ENCODE measurements around the gene MIPOL1. TPM values are rescaled to one million over a fixed set of nuclear protein-coding genes. Genes with fewer than 3 reads are reported as not detected.

MIPOL1 gene
- total RNA-seq, 1 experiment from 2014 or later = 18.7 TPM

DNA sequence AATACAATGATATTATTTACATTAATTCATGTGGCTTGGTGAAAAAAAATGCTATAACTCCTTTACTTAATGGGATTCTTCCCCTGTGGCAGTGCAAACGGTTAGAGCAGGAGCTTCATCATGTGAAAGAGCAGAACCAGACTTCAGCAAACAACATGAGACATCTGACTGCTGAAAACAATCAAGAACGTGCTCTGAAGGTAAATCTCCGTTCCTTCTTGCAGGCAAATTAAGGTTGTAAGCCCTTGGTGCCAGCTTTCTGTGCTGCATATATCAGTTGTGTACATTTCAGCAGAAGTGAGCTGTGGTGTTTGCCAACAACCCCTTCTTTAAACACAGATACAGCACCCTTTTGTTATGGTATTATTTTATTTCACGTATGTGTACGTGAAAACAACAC lies 171.7 kb downstream of the MIPOL1 start:
- intact Hi-C loops (cut with micrococcal nuclease; ENCODE audit: unreplicated experiment) = no loop called here
- ChIA-PET POLR2A (no interaction called here), CTCF (no interaction called here)
- peaks cover 22% of the 10 kb centered on the region for H3K9me3 Mint-ChIP-seq (ENCODE audit: unreplicated experiment)
- Histone ChIP-seq H3K9me3 (0 out of 2 replicates have a peak, but pooled peaks cover 15% of the 10 kb centered on the region), H3K4me3 (ENCODE audit: low read depth, low read length) (no peak overlapping the region), H3K27me3 (replicated peaks; ENCODE audit: control insufficient read depth, insufficient read depth, low read length) (no peaks in the 10 kb centered on the region), H3K36me3 (ENCODE audit: control insufficient read depth, insufficient read depth, low read length) (no peaks in the 10 kb centered on the region), H3K4me1 (no peaks in the 10 kb centered on the region; the same call in 1 of the 2 replicates)
- no peaks in the 10 kb centered on the region for H3K4me1 Mint-ChIP-seq (ENCODE audit: low read depth, unreplicated experiment)
- H3K36me3 Mint-ChIP-seq (ENCODE audit: insufficient read depth, unreplicated experiment) = no peaks in the 10 kb centered on the region
- TF ChIP-seq, protein P1, sequence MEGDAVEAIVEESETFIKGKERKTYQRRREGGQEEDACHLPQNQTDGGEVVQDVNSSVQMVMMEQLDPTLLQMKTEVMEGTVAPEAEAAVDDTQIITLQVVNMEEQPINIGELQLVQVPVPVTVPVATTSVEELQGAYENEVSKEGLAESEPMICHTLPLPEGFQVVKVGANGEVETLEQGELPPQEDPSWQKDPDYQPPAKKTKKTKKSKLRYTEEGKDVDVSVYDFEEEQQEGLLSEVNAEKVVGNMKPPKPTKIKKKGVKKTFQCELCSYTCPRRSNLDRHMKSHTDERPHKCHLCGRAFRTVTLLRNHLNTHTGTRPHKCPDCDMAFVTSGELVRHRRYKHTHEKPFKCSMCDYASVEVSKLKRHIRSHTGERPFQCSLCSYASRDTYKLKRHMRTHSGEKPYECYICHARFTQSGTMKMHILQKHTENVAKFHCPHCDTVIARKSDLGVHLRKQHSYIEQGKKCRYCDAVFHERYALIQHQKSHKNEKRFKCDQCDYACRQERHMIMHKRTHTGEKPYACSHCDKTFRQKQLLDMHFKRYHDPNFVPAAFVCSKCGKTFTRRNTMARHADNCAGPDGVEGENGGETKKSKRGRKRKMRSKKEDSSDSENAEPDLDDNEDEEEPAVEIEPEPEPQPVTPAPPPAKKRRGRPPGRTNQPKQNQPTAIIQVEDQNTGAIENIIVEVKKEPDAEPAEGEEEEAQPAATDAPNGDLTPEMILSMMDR (IDR thresholded peaks at IDR 0.05; ENCODE audit: insufficient read depth in 1 of 2, low read depth in 1 of 2, low read length in 1 of 2, severe bottlenecking in 1 of 2, unreplicated experiment in 1 of 2) = no peak
- H3K27me3 Mint-ChIP-seq (ENCODE audit: insufficient read depth, unreplicated experiment) = no peaks in the 10 kb centered on the region
- H3K4me3 Mint-ChIP-seq (ENCODE audit: unreplicated experiment) = no peak overlapping the region
- DNase-seq = no peak
- no peak overlapping the region for H3K27ac Mint-ChIP-seq (ENCODE audit: unreplicated experiment)
- no TSS peak for BruUV-seq (replicated peaks)

DNA sequence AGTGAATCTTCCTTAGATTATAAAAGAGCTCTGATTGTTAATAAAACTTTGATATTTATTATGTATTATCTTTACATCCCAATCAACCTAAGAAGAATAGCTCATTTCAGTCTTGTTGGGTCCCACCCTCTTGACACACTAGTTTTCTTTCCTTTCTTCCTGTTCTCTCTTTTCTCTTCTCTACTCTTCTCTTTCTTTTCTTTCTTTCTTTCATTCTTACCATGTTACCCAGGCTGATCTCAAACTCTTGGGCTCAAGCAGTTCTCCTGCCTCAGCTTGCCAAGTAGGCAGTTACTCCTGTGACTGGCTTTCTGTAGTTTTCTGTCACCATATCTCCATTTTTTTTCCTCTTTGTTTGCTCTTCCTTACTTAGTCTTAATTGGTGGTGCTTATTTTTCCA lies 177.8 kb downstream of the MIPOL1 start:
- ChIA-PET CTCF (no interaction called here), POLR2A (no interaction called here)
- no peaks in the 10 kb centered on the region for H3K27me3 ChIP-seq (replicated peaks; ENCODE audit: control insufficient read depth, insufficient read depth, low read length)
- Mint-ChIP-seq H3K4me3 (ENCODE audit: unreplicated experiment) (no peak overlapping the region), H3K27me3 (ENCODE audit: insufficient read depth, unreplicated experiment) (no peaks in the 10 kb centered on the region), H3K27ac (ENCODE audit: unreplicated experiment) (peak overlapping the region; percentile 1), H3K9me3 (ENCODE audit: unreplicated experiment) (peaks cover 14% of the 10 kb centered on the region), H3K36me3 (ENCODE audit: insufficient read depth, unreplicated experiment) (no peaks in the 10 kb centered on the region), H3K4me1 (ENCODE audit: low read depth, unreplicated experiment) (peaks cover 5% of the 10 kb centered on the region)
- DNase-seq = no peak
- no peaks in the 10 kb centered on the region for H3K36me3 ChIP-seq (ENCODE audit: control insufficient read depth, insufficient read depth, low read length)
- H3K4me1 ChIP-seq = no peaks in the 10 kb centered on the region
- H3K9me3 ChIP-seq = no peaks in the 10 kb centered on the region; the same call in 1 of the 2 replicates
- no peak overlapping the region for H3K4me3 ChIP-seq (ENCODE audit: low read depth, low read length)
- TF ChIP-seq, protein P1 (IDR thresholded peaks at IDR 0.05; ENCODE audit: insufficient read depth in 1 of 2, low read depth in 1 of 2, low read length in 1 of 2, severe bottlenecking in 1 of 2, unreplicated experiment in 1 of 2) = no peak
- intact Hi-C loops (cut with micrococcal nuclease; ENCODE audit: unreplicated experiment) = no loop called here
- no TSS peak for BruUV-seq (replicated peaks)

DNA sequence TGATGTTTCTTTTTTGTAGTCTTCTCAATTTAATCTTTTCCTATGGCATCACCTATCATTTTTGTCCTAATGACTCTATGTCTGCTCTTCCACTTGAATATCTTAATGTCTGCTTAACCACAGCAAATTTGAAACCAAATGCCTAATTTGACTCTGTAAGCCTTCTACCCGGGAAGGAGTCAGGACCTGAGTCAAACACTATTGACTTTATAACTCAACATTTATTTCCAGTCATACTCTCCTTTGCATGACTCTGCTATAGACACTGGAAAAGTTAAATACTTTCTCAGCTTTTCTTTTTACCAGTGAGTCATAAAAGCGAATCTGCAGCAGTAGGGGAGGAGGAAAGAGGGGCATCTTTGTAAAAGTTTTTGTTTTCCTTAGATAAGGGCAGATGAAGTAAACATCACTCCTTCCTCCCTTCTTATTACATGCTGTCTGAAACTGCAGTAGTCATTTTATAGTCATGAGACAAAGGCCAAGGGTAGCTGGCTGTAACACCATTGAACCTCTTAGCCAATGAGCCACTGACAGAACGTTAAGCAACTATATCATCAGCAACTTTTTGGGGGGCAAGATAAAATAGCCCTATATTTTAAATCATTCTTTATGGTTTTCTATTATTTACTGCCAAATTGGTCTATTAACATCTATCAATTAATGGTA lies 179.3 kb downstream of the MIPOL1 start:
- TF ChIP-seq, protein P1 (IDR thresholded peaks at IDR 0.05; ENCODE audit: insufficient read depth in 1 of 2, low read depth in 1 of 2, low read length in 1 of 2, severe bottlenecking in 1 of 2, unreplicated experiment in 1 of 2) = no peak
- ChIA-PET POLR2A (no interaction called here), CTCF (no interaction called here)
- no peak overlapping the region for H3K27ac Mint-ChIP-seq (ENCODE audit: unreplicated experiment)
- no peaks in the 10 kb centered on the region for H3K27me3 Mint-ChIP-seq (ENCODE audit: insufficient read depth, unreplicated experiment)
- no peaks in the 10 kb centered on the region for H3K36me3 Mint-ChIP-seq (ENCODE audit: insufficient read depth, unreplicated experiment)
- no peak for DNase-seq
- no peak overlapping the region for H3K4me3 Mint-ChIP-seq (ENCODE audit: unreplicated experiment)
- H3K4me1 Mint-ChIP-seq (ENCODE audit: low read depth, unreplicated experiment) = peaks cover 5% of the 10 kb centered on the region
- no peaks in the 10 kb centered on the region for H3K4me1 ChIP-seq
- intact Hi-C loops (cut with micrococcal nuclease; ENCODE audit: unreplicated experiment) = no loop called here
- no peaks in the 10 kb centered on the region for H3K27me3 ChIP-seq (replicated peaks; ENCODE audit: control insufficient read depth, insufficient read depth, low read length)
- H3K36me3 ChIP-seq (ENCODE audit: control insufficient read depth, insufficient read depth, low read length) = no peaks in the 10 kb centered on the region
- H3K9me3 Mint-ChIP-seq (ENCODE audit: unreplicated experiment) = peaks cover 14% of the 10 kb centered on the region
- H3K4me3 ChIP-seq (ENCODE audit: low read depth, low read length) = no peak overlapping the region
- no TSS peak for BruUV-seq (replicated peaks)
- no peaks in the 10 kb centered on the region; the same call in 1 of the 2 replicates for H3K9me3 ChIP-seq
